Right lobe of liver (tissue), 4 donors: Measurements from ENCODE around the gene COL7A1.

Source experiments
- POLR2A ChIP-seq: fragments of 450-650 bp; IDR thresholded peaks from one replicate; pipeline ENCODE4 v1.6.1; 2017; ENCODE audit warnings: antibody characterized with exemption, mild to moderate bottlenecking
- TF ChIP-seq, protein P1 (sequence below), 4 donors: fragments of 200-600 bp in 3 of 4; fragments of 450-650 bp in 1 of 4; IDR thresholded peaks; one replicate each; pipeline versions ENCODE4 v1.5.1 to v1.8.0; 2016 to 2022; ENCODE audit warnings: antibody characterized with exemption in 4 of 4, mild to moderate bottlenecking in 2 of 4
- donor health status: DM: no; HTN: no; CAD: no.
- donor health status: DM: no; HTN: no; CAD: no.
- donor health status: DM: no; HTN: yes; CAD: no.

GRCh38 chr3:48621461-48621869 lies 26.3 kb upstream of the COL7A1 start, which contains the start of gene TMEM89:
- TF ChIP-seq, protein P1, sequence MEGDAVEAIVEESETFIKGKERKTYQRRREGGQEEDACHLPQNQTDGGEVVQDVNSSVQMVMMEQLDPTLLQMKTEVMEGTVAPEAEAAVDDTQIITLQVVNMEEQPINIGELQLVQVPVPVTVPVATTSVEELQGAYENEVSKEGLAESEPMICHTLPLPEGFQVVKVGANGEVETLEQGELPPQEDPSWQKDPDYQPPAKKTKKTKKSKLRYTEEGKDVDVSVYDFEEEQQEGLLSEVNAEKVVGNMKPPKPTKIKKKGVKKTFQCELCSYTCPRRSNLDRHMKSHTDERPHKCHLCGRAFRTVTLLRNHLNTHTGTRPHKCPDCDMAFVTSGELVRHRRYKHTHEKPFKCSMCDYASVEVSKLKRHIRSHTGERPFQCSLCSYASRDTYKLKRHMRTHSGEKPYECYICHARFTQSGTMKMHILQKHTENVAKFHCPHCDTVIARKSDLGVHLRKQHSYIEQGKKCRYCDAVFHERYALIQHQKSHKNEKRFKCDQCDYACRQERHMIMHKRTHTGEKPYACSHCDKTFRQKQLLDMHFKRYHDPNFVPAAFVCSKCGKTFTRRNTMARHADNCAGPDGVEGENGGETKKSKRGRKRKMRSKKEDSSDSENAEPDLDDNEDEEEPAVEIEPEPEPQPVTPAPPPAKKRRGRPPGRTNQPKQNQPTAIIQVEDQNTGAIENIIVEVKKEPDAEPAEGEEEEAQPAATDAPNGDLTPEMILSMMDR (IDR thresholded peaks at IDR 0.05): no peak
- TF ChIP-seq POLR2A: no peak
